Keratinocyte (primary cell): ENCODE data around the gene SLC26A8. TPM values are rescaled to one million over a fixed set of nuclear protein-coding genes. Genes with fewer than 3 reads are reported as not detected.

Experiments
- DNase-seq: peaks from one replicate; pipeline ENCODE4 v3.0.0-alpha.2; 2011; ENCODE audit warnings: low read depth, missing footprints, low spot score
- FAIRE-seq: peaks from 2 replicates; lab custom pipeline; 2011; peaks lifted over from hg19 to GRCh38; lab: Jason Lieb, UNC
- H2AFZ ChIP-seq: 2 replicates; pipeline ENCODE4 v1.6.0; 2012; ENCODE audit warnings: low read length, control low read depth, inconsistent platforms; ENCODE audit not compliant: control insufficient read depth
- H3K27ac ChIP-seq: 2 replicates; pipeline ENCODE4 v1.5.1; 2011; ENCODE audit warnings: low read length; ENCODE audit not compliant: control insufficient read depth, insufficient read depth
- H3K27me3 ChIP-seq: 3 replicates; pipeline ENCODE4 v1.6.0; 2011; ENCODE audit warnings: low read length; ENCODE audit not compliant: control insufficient read depth, insufficient read depth; ENCODE audit errors: extremely low read depth
- H3K36me3 ChIP-seq, 2 experiments: 2 replicates in 1 of 2; 3 replicates in 1 of 2; pipeline ENCODE4 v1.5.1; 2011; ENCODE audit warnings: low read length in 2 of 2, mild to moderate bottlenecking in 1 of 2; ENCODE audit not compliant: control insufficient read depth in 2 of 2, insufficient read depth in 2 of 2; ENCODE audit errors: extremely low read depth in 1 of 2
- H3K4me1 ChIP-seq: 3 replicates; pipeline ENCODE4 v1.5.1; 2011; ENCODE audit warnings: low read length; ENCODE audit not compliant: control insufficient read depth, insufficient read depth; ENCODE audit errors: extremely low read depth
- H3K4me2 ChIP-seq: 3 replicates; pipeline ENCODE4 v1.6.0; 2011; ENCODE audit warnings: low read depth, low read length; ENCODE audit not compliant: control insufficient read depth, insufficient read depth; ENCODE audit errors: extremely low read depth
- H3K4me3 ChIP-seq, 3 experiments: fragments of 200-600 bp in 1 of 3; sonication (generic) in 1 of 3; 2 replicates in 2 of 3; 3 replicates in 1 of 3; pipeline ENCODE4 v1.5.1; 2011 to 2016; ENCODE audit warnings: low read length in 3 of 3, mild to moderate bottlenecking in 3 of 3, control low read depth in 2 of 3, inconsistent platforms in 1 of 3, low read depth in 1 of 3, mixed read lengths in 1 of 3, mixed run types in 1 of 3, moderate library complexity in 1 of 3; ENCODE audit not compliant: control insufficient read depth in 2 of 3, insufficient read depth in 2 of 3; ENCODE audit errors: extremely low read depth in 1 of 3
- H3K79me2 ChIP-seq: 2 replicates; pipeline ENCODE4 v1.6.0; 2012; ENCODE audit warnings: low read length; ENCODE audit not compliant: control insufficient read depth, insufficient read depth
- H3K9ac ChIP-seq: 3 replicates; pipeline ENCODE4 v1.6.0; 2011; ENCODE audit warnings: low read length; ENCODE audit not compliant: control insufficient read depth, insufficient read depth; ENCODE audit errors: extremely low read depth
- H3K9me1 ChIP-seq: 3 replicates; pipeline ENCODE4 v1.6.0; 2011; ENCODE audit warnings: low read length; ENCODE audit not compliant: control insufficient read depth, insufficient read depth; ENCODE audit errors: extremely low read depth
- H3K9me3 ChIP-seq: 2 replicates; pipeline ENCODE4 v1.5.1; 2012; ENCODE audit warnings: low read depth, low read length; ENCODE audit not compliant: control insufficient read depth
- H4K20me1 ChIP-seq: 3 replicates; pipeline ENCODE4 v1.6.0; 2011; ENCODE audit warnings: low read length; ENCODE audit not compliant: control insufficient read depth, insufficient read depth; ENCODE audit errors: extremely low read depth
- EZH2 ChIP-seq: IDR thresholded peaks from one replicate; pipeline ENCODE4 v1.6.1; 2012; ENCODE audit warnings: inconsistent platforms, mild to moderate bottlenecking, low read length, moderate library complexity
- dilution Hi-C: fragments of 300-500 bp; cut with MboI; formaldehyde crosslinking; loops from one replicate; pipeline ENCODE4 v1.7.0; 2020; ENCODE audit warnings: low sequenced_read_pairs; ENCODE audit not compliant: extremely low pct_ligation_motif_present
- polyA plus RNA-seq, 5 experiments: library from polyadenylated mRNA; depleted of rRNA in 3 of 5; stranded (reverse) in 3 of 5; stranded (forward) in 1 of 5; unstranded in 1 of 5; fragments of >200 nt; gene quantifications; 1 replicate in 1 of 5; 2 replicates in 3 of 5; 3 replicates in 1 of 5; pipeline versions ENCODE4 v1.2.1 to v1.2.3, GENCODE V29; 2011 to 2012; ENCODE audit warnings: missing spikeins in 2 of 5, low read depth in 1 of 5, low replicate concordance in 1 of 5
- TF ChIP-seq, protein P1 (sequence below), 3 experiments: IDR thresholded peaks in 1 of 3; conservative IDR thresholded peaks in 1 of 3; optimal IDR thresholded peaks in 1 of 3; 2 replicates in 2 of 3; 3 replicates in 1 of 3; pipeline versions ENCODE3 to v1.5.1; 2011; ENCODE audit warnings: low read length in 3 of 3, mild to moderate bottlenecking in 3 of 3, moderate library complexity in 2 of 3, control low read depth in 1 of 3, inconsistent platforms in 1 of 3; ENCODE audit not compliant: insufficient read depth in 2 of 3; ENCODE audit errors: extremely low read depth in 1 of 3

SLC26A8 gene
- polyA plus RNA-seq, 1 donor (not counting 4 experiments of a cell fraction or from before 2014, with no cell fraction given), result 0.18 TPM

DNA sequence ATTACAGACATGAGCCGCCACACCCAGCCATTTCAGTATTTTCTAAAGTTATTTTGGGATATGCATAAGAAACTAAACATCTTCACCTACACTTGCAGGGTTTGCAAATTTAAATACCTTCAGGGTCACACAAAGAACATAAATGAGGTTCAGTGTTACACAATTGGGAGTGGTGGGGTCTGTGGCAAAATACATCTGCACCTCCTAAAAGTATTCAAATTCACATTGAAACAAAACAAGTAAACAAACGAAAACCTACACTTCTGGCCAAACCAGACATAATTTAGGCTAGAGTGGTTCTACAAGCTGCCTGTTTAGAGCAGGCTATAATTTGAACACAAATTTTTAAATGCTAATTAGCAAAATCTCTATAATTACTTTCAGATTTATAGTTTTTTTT is 37.8 kb upstream of the SLC26A8 start:
- H3K4me1 ChIP-seq, result no peaks in the 10 kb centered on the region
- no peak for FAIRE-seq
- no peaks in the 10 kb centered on the region for H3K9me3 ChIP-seq
- H4K20me1 ChIP-seq, result no peaks in the 10 kb centered on the region
- peaks cover 6 to 11% of the 10 kb centered on the region in 2 experiments for H3K36me3 ChIP-seq
- DNase-seq, result no peak
- no peak for TF ChIP-seq EZH2
- TF ChIP-seq, protein P1, sequence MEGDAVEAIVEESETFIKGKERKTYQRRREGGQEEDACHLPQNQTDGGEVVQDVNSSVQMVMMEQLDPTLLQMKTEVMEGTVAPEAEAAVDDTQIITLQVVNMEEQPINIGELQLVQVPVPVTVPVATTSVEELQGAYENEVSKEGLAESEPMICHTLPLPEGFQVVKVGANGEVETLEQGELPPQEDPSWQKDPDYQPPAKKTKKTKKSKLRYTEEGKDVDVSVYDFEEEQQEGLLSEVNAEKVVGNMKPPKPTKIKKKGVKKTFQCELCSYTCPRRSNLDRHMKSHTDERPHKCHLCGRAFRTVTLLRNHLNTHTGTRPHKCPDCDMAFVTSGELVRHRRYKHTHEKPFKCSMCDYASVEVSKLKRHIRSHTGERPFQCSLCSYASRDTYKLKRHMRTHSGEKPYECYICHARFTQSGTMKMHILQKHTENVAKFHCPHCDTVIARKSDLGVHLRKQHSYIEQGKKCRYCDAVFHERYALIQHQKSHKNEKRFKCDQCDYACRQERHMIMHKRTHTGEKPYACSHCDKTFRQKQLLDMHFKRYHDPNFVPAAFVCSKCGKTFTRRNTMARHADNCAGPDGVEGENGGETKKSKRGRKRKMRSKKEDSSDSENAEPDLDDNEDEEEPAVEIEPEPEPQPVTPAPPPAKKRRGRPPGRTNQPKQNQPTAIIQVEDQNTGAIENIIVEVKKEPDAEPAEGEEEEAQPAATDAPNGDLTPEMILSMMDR (optimal IDR thresholded peaks at IDR 0.05 in 1 of 3, IDR thresholded peaks at IDR 0.05 in 1 of 3, conservative IDR thresholded peaks at IDR 0.05 in 1 of 3; ENCODE audit: extremely low read depth in 1 of 3, insufficient read depth in 2 of 3, low read length in 3 of 3), result no peak
- H3K27me3 ChIP-seq, result no peaks in the 10 kb centered on the region
- H3K4me3 ChIP-seq, result no peak overlapping the region
- peaks cover 60% of the 10 kb centered on the region for H3K79me2 ChIP-seq
- H3K9me1 ChIP-seq, result no peaks in the 10 kb centered on the region
- no peak overlapping the region for H3K27ac ChIP-seq
- no peak overlapping the region for H3K4me2 ChIP-seq
- H2AFZ ChIP-seq, result no peak overlapping the region
- dilution Hi-C loops, result no loop called here
- H3K9ac ChIP-seq, result no peak overlapping the region

DNA sequence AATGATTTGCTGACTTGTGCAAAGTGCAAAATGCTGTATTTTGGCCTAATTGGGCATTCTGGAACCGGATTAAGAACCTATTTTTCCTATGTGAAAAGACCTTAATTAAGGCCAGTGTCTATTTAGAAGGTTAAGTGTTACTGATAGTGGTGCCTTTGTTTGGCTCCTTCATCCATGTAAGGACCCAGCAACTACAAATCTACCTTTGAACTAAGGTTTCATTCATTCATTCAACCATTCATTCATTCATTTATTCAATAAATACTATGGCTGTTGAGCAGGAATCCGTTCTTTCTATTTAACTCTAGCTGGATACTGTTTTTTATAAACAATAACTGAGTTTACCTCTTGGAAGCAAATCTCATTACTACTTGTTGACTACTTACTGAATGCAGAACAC is 36.8 kb upstream of the SLC26A8 start:
- no peak for FAIRE-seq
- Histone ChIP-seq H3K79me2 (peaks cover 59% of the 10 kb centered on the region), H3K36me3 (peaks cover 6 to 11% of the 10 kb centered on the region in 2 experiments), H3K27me3 (no peaks in the 10 kb centered on the region), H3K9ac (no peak overlapping the region), H3K4me2 (no peak overlapping the region), H3K27ac (no peak overlapping the region), H4K20me1 (no peaks in the 10 kb centered on the region), H2AFZ (no peak overlapping the region), H3K9me1 (no peaks in the 10 kb centered on the region), H3K9me3 (no peaks in the 10 kb centered on the region), H3K4me3 (no peak overlapping the region), H3K4me1 (no peaks in the 10 kb centered on the region)
- dilution Hi-C loops, result no loop called here
- TF ChIP-seq, protein P1 (optimal IDR thresholded peaks at IDR 0.05 in 1 of 3, IDR thresholded peaks at IDR 0.05 in 1 of 3, conservative IDR thresholded peaks at IDR 0.05 in 1 of 3; ENCODE audit: extremely low read depth in 1 of 3, insufficient read depth in 2 of 3, low read length in 3 of 3), result no peak
- no peak for TF ChIP-seq EZH2
- DNase-seq, result no peak
